Right hindlimb (tissue), 1 donor: ENCODE results near the gene ZNF43.
A peak's percentile ranks its signal among the peaks of the same experiment; 100 is the strongest.
"Not testable (repeated sequence)": the region's sequence is repeated elsewhere in the genome, so short reads cannot be mapped to it uniquely, and the experiment has no call there.

Experiments used
- DNase-seq: peaks from one replicate; pipeline ENCODE4 v3.0.0-alpha.2; 2018

Gene ZNF43

DNA sequence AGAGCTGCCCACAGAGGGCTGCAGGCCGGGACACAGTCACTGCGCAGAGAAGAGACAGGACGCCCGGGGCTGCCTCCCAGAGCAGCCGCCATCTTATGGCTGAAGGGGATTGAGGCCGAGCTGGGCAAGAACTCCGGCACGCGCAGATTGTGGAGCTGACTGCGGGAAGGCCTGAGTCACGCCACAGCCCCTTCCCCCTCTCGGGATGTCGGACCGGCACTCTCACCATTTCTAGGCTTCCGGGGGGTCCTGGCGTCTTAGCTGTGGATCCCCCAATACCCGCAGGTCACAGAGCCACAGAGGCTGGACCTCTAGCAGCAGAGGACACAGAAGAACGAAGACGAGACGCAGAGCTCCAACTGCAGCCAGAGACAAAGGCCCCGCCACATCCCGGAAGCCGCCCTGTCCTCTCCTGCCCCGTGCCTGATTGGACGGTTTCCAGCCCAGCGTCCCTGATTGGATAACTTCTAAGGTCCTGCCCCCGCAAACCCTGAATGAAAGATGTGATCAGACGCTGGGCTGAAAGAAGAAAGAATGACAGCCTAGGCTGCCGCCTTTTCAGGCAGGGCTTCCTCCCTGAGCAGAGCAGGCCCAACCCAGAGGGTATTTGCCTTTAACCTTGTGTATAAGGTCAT lies at the start of gene ZNF43:
ZNF43 (minus strand) TSS at position 373 of the 635 bp plus-strand sequence; CDS start at position 229, 144 bp downstream.
- peak; percentile 98 for DNase-seq

DNA sequence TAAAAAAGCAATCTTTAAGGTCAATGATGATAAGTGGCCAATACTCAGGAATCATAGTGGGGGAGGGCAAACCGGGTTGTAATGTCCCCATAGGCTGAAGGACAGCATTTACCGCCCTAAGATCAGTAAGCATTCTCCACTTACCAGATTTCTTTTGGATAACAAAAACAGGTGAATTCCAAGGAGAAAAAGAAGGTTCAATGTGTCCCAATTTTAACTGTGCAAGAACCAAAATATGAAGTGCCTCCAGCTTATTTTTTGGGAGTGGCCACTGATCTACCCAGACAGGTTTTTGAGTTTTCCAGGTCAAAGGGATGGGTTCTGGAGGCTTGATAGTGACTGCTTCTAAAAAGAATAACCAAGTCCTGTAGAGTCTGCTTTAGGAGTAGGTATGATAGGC lies 49.5 kb upstream of the ZNF43 start:
- DNase-seq: not testable (repeated sequence)

DNA sequence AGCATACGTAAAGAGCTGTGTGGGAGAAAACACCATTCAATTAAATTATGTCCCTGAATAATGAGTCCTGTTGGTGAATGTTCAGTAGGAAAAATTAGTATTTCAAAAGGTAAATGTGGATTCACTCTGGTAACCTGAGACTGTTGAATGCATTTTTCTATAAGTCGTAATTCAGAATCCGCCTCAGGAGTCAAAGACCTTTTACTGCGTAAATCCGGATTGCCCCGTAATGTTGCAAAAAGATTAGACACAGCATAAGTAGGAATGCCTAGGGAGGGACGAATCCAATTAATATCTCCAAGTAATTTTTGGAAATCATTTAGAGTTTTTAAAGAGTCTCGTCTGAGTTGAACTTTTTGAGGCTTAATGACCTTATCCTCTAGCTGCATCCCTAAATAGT lies 48.8 kb upstream of the ZNF43 start:
- not testable (repeated sequence) for DNase-seq

DNA sequence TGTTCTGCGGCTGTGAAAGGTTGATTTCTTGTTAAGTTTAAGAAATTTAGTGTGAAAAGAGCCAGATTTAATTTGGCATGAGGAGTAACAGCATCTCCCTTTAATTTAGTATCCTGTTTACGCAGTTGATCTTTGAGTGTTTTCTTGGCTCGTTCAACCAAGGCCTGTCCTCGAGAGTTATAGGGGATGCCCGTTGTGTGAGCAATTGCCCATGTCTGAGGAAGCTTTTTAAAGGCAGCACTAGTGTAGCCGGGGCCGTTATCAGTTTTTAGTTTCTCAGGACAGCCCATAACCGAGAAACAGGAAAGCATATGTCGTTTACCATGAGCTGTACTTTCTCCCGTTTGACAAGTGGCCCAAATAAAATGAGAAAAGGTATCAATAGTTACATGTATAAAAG lies 47.5 kb upstream of the ZNF43 start:
- DNase-seq: no peak

DNA sequence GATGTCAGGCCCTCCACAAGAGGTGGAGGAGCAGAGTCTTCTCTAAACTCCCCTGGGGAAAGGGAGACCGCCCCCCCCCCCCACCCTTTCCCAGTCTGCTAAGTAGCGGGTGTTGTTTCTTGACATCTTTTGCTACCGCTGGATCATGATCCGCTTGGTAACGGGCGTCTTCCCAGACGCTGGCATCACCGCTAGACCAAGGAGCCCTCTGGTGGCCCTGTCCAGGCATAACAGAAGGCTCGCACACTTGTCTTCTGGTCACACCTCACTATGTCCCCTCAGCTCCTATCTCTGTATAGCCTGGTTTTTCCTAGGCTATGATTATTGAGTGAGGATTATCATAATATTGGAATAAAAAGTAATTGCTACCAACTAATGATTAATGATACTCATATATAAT lies 44.8 kb upstream of the ZNF43 start:
- not testable (repeated sequence) for DNase-seq

DNA sequence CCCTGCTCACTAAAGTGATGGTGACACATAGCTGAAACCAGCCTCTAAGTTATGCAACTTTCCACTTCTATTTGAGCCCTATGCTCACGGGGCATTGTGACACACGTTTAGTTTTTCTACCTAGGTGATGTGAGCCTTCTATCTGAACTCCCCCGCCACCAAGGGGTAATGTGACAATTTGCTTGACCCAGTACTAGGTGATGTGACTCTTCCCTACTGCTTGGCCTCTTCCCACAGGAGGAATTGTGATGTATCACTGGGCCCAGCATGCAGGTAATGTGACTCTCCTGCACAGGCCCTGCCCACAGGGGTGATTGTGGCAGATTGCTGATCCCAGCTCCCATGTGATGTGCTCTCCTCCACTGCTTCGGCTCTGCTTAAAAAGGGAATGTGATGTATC lies 42.7 kb upstream of the ZNF43 start:
- no peak for DNase-seq

DNA sequence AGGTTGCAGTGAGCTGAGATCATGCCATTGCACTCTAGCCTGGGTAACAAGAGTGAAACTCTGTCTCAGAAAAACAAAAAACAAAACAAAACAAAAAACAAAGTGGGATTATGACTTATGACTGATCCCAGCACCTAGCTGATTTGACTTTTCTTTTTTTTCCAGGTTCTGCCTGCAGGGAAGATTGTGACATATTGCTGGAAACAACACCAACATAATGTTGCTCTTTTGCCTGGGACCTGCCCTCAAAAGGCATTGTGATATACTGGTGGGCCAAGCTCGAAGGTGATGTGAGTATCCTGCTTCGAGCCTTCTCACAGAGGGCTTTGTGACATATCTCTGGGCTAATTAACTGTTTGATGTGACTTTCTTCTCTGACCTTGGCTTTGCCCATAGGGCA lies 42.0 kb upstream of the ZNF43 start:
- no peak for DNase-seq

DNA sequence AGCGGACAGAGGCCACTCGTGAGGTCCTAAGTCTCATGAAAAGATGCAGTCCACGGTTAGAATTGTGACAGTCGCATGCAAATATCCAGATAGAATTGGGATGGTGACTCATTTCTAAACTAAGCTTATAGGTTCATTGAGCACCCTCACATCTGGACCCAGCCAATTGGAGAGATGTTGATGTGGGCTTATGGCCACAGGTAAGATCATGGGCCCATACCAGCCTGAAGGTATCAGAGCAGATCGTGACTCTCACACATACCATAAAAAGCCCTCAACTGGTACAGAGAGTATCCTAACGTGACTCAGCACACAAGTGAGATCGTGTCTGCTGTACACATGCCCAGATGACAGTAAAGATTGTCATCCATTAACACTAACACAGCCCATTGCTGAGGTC lies 40.6 kb upstream of the ZNF43 start:
- not testable (repeated sequence) for DNase-seq

DNA sequence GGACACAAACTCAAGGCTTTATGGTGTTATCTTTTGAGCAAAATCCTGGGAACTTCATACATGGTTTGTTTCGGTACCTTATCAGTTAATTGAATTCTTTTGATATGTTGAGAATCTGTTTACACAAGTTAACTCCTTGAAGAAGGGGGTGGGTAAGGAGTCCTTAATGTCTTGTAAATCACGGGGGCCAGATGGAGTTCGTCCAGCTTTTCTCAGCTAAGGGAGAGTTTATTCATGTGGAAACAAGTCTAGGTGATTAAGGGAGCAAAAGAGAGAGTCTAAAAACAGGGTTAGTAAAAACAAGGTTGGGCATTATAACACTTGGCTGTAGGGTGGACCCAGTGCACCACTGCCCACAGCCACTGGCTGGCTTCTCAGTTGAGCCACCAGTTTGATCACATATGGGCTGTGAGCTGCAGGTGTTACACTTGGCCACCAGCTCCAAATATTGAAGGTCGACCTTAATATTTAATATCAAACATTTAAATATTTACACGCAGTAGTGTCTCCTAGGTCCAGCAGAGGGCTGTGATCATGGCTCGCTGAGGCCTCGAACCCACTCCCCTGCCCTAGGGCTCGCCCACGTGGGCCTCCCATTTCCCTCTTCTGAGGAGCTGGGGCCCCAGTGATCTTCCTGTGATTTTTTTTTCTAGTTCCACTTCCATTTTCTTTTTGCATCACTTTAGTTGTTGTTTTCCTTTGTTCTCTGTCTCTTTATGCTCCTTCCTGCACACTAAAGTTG lies 21.0 kb upstream of the ZNF43 start:
- no peak for DNase-seq

DNA sequence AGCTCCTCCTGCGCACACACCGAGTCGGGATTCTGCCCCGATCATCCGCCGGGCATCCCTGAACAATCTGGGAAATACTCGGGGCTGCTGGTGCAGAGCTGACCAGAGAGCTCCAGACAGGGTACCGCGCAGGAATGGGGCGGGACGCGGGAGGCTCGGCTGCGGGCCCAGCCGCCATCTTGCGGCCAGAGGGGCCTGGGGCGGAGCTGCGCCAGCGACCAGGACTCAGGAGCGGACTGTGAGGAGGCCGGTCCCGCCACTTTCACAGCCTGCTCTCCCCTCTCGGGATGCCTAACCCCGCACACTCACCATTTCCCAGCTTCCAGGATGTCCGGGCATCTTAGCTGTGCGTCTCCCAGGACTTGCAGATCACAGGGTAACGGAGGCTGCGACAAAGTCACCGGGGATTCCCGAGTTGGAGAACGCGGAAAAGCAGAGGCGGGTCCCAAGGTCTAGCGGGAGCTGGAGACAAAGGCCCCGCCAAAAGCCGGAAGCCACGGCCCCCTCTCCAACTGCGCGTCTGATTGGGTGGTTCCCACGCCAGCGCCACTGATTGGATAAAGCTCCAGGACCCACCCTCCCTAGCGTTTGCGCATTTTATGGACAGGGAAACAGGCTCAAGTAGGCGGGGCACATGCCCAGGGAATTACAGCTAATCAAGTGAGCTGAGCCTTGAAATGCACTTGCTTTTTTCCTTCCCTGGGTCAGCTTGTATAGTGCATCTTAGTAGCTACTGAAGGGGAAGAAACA lies 15.8 kb upstream of the ZNF43 start:
- DNase-seq: peak; percentile 97

DNA sequence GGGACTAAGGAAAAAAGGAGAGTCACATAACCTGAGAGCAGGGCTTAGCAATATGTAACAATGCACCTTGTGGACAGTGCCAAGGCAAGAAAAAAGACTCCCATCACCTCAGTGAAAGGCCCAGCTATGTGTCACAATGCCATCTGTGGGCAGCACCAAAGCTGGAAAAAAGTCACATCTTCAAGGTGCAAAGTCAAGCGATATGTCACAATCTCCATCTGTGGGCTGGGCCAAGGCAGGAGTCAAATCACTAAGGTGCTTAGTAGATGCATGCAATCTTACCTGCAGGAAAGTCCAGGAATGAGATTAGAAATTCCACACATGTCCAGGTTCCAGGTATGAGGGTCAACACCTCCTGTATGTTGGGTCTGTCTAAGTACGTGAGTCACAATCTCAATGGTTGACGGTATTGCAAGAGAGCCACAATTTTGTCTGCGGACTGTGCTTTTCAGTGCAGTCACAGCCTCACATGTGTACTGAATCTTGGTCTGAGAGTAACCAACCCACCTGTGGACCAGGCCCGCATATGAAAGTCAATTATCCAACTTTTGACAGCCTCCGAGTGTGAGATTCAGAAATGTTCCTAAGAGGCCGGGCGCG lies 14.8 kb upstream of the ZNF43 start:
- DNase-seq: no peak

DNA sequence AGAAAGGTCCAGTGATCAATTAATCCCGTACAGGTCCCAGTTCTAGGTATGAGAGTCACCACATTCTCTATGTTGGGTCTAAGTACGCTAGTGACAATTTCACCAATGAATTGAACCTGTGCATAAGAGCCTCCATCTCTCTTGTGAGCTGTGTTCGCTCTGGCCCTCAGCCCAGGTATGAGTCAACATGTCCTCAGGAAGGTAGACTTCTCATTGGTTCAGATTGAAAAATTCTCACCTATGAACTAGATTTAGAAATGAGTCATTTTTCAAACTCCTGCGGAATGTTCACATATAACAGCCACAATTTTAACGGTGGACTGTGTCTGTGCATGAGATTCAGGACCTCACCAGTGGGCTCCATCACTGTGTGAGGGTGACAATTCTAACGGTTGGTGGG lies 12.7 kb upstream of the ZNF43 start:
- DNase-seq: no peak

DNA sequence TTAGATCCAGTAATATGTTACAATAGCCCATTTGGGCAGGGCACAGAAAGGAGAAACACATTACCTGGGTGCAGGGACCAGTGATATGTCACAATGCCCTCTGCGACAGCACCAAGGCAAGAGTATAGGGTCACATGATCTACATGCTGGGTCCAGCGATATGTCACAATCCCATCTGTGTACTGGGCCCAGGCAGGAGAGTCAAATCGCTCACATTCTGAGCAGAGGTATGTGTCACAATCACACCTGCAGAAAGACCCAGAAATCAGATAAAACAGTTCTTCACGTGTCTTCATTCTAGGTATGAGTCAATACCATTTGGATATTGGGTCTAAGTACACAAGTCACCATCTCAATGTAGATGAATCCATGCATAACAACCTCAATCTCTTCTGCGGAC lies 7.1 kb upstream of the ZNF43 start:
- DNase-seq: no peak

DNA sequence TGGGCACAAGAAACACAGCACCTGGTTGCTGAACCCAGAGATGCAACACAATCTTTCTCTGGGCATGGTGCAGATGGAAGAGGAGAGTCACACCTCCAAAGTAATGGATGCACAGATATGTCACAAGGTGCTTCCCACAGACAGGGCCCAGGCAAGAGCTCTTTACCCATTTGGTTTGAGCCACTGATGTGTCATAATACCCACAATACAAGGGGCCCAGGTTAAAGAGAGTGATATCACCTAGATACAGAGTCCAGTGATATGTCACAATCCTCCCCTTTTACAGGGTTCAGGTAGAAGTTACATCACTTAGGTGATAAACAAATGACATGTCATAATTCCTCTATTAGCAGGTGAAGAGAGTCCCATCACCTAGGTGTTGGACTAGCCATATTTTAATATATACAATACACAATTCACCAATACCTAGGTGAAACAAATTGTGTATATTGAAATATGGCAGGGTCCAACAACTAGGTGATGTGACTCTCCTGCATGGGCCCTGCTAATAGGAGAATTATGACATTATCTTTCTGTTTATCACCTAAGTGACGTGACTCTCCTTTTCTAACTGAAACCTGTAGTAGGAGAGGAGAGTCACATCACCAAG lies 5.6 kb upstream of the ZNF43 start:
- no peak for DNase-seq

DNA sequence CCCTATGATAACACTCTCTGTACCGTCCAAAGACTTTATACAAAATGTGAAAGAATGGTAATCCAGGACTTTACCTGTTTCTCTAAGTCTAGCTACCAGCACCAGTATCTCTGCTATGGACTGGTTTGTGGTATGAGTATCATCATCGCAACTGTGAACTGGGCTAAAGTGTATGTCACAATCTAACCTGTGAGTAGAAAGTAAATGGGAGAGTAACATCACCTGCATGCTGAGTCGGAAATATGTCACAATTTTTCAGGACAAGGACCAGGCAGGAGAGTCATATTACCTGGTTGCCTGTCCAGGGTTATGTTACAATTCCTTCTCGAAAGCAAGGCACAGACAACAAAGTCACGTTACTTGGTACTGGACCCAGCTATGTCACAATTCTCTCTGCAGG lies 5.1 kb upstream of the ZNF43 start:
- DNase-seq: no peak

DNA sequence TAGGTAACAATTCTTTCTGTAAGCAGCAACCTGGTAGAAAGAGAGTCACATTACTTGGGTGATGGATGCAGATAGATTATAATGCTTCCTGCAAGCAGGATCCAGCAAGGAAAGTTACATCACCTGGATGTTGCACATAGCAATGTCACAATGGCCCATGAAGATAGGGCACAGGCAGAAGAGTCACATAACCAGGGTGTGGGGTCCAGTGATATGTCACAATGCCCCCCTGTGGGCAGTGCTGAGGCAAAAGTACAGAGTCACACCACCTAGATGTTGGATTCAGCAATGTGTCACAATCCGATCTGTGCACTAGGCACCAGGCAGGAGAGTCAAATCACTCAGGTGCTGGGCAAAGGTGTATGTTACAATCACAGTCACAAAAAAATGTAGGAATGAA lies 4.0 kb upstream of the ZNF43 start:
- DNase-seq: no peak

DNA sequence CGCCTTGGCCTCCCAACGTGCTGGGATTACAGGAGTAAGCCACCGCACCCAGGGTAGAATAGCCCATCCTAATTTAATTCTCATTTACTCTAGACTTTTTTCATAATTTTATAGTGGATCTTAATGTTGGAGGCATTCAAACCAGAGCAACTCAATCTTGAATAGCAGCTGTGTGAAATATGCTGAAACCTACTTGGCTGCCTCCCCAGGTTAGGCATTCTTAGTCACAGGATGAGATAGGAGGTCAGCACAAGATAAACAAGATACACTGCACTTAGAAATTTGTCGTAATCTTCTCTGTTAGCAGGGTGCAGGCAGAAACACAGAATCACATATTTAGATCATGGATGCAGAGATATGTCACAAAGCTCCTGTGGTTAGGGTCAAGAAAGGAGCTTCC lies 2.7 kb upstream of the ZNF43 start:
- DNase-seq: no peak

DNA sequence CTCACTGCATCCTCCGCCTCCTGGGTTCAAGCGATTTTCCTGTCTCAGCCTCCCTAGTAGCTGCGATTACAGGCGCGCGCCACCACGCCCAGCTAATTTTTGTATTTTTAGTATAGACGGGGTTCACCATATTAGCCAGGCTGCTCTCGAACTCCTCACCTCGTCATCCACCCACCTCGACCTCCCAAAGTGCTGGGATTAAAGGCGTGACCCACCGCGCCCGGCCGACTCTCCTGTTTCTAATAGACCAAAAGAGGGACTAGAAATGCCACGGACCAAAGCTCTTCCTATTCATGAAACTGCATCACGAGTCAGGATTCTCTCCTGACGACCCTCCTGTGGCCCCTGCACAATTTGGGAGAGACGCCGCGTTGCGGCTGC lies 563 bp downstream of the ZNF43 start:
- no peak for DNase-seq

DNA sequence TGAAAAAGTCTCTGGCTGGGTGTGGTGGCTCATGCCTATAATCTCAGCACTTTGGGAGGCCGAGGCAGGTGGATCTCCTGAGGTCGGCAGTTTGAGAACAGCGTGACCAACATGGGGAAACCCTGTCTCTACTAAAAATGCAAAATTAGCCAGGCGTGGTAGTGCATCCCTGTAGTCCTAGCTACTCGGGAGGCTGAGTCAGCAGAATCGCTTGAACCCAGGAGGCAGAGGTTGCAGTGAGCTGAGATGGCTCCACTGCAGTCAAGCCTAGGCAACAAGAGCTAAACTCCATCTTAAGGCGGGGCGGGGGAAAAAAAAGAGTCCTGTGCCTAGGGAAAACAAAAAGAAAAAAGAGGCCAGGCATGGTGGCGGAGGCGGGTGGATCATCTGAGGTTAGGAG lies 2.2 kb downstream of the ZNF43 start:
- DNase-seq: no peak

DNA sequence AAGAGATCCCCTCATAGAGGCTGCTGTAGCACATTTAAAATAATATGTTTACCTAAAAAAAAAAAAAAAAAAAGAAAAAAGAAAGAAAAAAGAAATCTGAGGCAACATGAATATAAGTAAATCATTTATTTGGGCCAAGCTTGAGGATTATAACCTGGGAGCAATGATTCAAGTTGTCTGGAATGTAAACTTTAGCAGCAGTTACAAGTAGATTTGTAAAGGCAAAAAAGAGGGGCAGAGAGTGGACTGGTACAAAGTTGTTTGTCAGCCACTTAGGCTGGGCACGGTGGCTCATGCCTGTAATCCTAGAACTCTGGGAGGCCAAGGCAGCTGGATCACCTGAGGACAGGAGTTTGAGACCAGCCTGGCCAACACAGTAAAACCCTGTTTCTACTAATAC lies 11.3 kb downstream of the ZNF43 start:
- no peak for DNase-seq

DNA sequence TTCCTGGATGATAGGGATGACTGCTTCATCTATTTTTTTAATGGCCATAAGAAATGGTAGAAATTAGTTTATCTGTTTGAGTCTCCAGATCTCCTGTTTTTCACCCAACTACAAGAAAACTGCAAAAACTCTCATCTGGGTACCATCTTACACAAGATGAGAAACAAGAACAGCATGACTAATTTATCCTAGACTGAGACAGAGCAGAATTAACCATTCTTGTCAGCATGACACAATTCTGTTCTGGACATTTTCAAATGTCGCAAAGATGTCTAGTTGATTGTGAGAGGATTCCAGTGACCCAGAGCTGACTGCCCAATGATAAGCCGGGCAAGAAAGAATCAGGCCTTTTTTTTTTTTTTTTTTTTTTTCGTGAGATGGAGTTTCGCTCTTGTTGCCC lies 12.8 kb downstream of the ZNF43 start:
- no peak for DNase-seq

DNA sequence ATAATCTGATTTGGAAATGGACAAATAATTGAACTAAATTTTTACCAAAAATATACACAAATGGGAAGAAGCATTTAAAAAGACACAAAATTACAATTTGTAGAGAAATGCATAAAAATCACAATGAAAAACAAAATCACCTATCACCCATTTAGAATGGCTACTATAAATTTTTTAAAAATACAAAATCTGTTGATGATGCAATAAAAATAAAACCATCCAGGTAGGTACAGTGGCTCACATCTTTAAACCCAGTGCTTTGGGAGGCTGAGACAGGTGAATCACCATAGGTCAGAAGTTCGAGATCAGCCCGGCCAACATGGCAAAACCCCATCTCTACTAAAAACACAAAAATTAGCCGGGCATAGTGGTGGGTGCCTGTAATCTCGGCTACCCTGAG lies 23.5 kb downstream of the ZNF43 start:
- DNase-seq: no peak

DNA sequence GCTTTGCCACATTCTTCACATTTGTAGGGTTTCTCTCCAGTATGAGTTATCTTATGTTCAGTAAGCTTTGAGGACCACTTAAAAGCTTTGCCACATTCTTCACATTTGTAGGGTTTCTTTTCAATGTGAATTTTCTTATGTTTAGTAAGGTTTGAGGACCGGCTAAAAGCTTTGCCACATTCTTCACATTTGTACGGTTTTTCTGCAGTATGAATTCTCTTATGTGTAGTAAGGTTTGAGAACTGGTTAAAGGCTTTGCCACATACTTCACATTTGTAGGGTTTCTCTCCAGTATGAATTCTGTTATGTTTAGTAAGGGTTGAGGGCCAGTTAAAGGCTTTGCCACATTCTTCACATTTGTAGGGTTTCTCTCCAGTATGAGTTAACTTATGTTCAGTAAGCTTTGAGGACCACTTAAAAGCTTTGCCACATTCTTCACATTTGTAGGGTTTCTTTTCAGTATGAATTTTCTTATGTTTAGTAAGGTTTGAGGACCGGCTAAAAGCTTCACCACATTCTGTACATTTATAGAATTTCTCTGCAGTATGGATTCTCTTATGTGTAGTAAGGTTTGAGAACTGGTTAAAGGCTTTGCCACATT lies 27.5 kb downstream of the ZNF43 start:
- DNase-seq: not testable (repeated sequence)
